ENCODE measurements around the gene DCANP1. TPM values are rescaled to one million over a fixed set of nuclear protein-coding genes. Genes with fewer than 3 reads are reported as not detected.

Gene DCANP1
- total and polyA plus RNA-seq, 2 of the 13 experiments (the other 11 are each of a cell fraction or from before 2014, with no cell fraction given): not detected

DNA sequence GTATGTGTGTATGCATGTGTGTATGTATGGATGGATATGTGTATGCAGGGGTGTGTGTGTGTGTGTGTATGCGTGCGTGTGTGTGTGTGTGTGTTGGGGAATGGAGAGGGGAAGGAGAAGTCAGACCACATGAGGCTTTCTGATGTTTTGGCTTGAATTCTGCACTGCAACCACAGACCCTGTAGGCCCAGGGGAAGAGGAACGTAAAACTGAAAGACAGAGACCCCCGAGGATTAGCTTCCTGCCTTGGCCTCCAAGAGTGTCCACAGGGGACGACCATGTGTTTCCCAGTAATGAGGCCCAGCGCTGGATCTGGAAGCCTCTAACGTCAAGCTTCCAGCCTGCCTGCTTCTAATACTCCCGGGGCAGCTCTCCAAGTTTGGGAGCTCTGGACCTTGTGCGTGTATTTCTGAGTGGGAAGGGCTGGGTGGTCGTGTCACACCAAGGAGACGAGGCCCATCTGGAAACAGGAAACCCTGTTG is 5.8 kb downstream of the DCANP1 start:
- intact Hi-C loops (cut with micrococcal nuclease; ENCODE audit: unreplicated experiment) (no loop called here), in situ Hi-C loops (cut with HindIII; ENCODE audit: extremely low pct_ligation_motif_present, low pct_unique_long_range_greater_than_20kb) (no loop called here)
- Histone ChIP-seq H3K9me3 (ENCODE audit: low read length) (no peaks in the 10 kb centered on the region), H3K27me3 (ENCODE audit: control insufficient read depth in 1 of 2, insufficient read depth in 2 of 2, low read length in 2 of 2) (peaks cover 3 to 64% of the 10 kb centered on the region in 2 experiments; a peak in 4 of 5 replicates), H3K9ac (ENCODE audit: insufficient read depth, low read depth, low read length) (no peak overlapping the region), H3K79me2 (ENCODE audit: insufficient read depth, low read length) (no peaks in the 10 kb centered on the region), H3K27ac (ENCODE audit: extremely low read length, insufficient read depth, low read length) (no peak overlapping the region), H3K4me2 (ENCODE audit: low read depth, low read length) (no peak overlapping the region), H4K20me1 (ENCODE audit: insufficient read depth, low read length) (no peaks in the 10 kb centered on the region), H2AFZ (ENCODE audit: low read length) (no peak overlapping the region), H3K4me1 (ENCODE audit: insufficient read depth, low read length) (peaks cover 19% of the 10 kb centered on the region), H3K36me3 (replicated peaks in 1 of 2; ENCODE audit: control insufficient read depth in 1 of 2, insufficient read depth in 2 of 2, low read length in 2 of 2) (no peaks in the 10 kb centered on the region), H3K4me3 (replicated peaks in 1 of 3; ENCODE audit: insufficient read depth in 1 of 3, low read depth in 2 of 3, low read length in 3 of 3) (no peak overlapping the region)
- DNase-seq (ENCODE audit: low spot score) (no peak), ATAC-seq (no peak), FAIRE-seq (no peak)
- BruUV-seq (replicated peaks): no TSS peak
- TF ChIP-seq ZBTB3 (CRISPR knock-in tag; IDR thresholded peaks at IDR 0.05; ENCODE audit: borderline replicate concordance, low read depth) (no peak), CREB1 (IDR thresholded peaks at IDR 0.05) (no peak), CREB1 (CRISPR knock-in tag; IDR thresholded peaks at IDR 0.05) (no peak), FOXK2 (IDR thresholded peaks at IDR 0.05) (no peak), ESRRA (CRISPR knock-in tag; IDR thresholded peaks at IDR 0.05; ENCODE audit: low read depth) (no peak), ZBTB8A (CRISPR knock-in tag; IDR thresholded peaks at IDR 0.05; ENCODE audit: borderline replicate concordance, low read depth) (no peak), SRSF9 (IDR thresholded peaks at IDR 0.05; ENCODE audit: borderline replicate concordance, insufficient read depth, low read depth, low read length, poor library complexity, severe bottlenecking) (no peak), RFX1 (IDR thresholded peaks at IDR 0.05) (no peak), ZNF761 (CRISPR knock-in tag; conservative IDR thresholded peaks at IDR 0.05) (no peak), ZNF709 (CRISPR knock-in tag; IDR thresholded peaks at IDR 0.05) (no peak), NFATC3 (CRISPR knock-in tag; IDR thresholded peaks at IDR 0.05) (no peak), SNAPC2 (CRISPR knock-in tag; IDR thresholded peaks at IDR 0.05) (no peak), ZNF7 (CRISPR knock-in tag; IDR thresholded peaks at IDR 0.05) (no peak), REXO4 (CRISPR knock-in tag; IDR thresholded peaks at IDR 0.05; ENCODE audit: borderline replicate concordance) (no peak), KLF16 (CRISPR knock-in tag; IDR thresholded peaks at IDR 0.05) (no peak)
- TF ChIP-seq, protein P1, sequence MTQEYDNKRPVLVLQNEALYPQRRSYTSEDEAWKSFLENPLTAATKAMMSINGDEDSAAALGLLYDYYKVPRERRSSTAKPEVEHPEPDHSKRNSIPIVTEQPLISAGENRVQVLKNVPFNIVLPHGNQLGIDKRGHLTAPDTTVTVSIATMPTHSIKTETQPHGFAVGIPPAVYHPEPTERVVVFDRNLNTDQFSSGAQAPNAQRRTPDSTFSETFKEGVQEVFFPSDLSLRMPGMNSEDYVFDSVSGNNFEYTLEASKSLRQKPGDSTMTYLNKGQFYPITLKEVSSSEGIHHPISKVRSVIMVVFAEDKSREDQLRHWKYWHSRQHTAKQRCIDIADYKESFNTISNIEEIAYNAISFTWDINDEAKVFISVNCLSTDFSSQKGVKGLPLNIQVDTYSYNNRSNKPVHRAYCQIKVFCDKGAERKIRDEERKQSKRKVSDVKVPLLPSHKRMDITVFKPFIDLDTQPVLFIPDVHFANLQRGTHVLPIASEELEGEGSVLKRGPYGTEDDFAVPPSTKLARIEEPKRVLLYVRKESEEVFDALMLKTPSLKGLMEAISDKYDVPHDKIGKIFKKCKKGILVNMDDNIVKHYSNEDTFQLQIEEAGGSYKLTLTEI (CRISPR knock-in tag; conservative IDR thresholded peaks at IDR 0.05): no peak
- TF ChIP-seq, protein P2, sequence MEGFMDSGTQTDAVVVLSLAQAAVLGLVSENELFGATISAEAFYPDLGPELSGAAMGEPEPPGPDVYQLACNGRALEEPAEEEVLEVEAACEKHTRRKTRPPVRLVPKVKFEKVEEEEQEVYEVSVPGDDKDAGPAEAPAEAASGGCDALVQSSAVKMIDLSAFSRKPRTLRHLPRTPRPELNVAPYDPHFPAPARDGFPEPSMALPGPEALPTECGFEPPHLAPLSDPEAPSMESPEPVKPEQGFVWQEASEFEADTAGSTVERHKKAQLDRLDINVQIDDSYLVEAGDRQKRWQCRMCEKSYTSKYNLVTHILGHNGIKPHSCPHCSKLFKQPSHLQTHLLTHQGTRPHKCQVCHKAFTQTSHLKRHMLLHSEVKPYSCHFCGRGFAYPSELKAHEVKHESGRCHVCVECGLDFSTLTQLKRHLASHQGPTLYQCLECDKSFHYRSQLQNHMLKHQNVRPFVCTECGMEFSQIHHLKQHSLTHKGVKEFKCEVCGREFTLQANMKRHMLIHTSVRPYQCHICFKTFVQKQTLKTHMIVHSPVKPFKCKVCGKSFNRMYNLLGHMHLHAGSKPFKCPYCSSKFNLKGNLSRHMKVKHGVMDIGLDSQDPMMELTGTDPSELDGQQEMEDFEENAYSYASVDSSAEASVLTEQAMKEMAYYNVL (CRISPR knock-in tag; IDR thresholded peaks at IDR 0.05; ENCODE audit: borderline replicate concordance): no peak
- TF ChIP-seq, protein P3, sequence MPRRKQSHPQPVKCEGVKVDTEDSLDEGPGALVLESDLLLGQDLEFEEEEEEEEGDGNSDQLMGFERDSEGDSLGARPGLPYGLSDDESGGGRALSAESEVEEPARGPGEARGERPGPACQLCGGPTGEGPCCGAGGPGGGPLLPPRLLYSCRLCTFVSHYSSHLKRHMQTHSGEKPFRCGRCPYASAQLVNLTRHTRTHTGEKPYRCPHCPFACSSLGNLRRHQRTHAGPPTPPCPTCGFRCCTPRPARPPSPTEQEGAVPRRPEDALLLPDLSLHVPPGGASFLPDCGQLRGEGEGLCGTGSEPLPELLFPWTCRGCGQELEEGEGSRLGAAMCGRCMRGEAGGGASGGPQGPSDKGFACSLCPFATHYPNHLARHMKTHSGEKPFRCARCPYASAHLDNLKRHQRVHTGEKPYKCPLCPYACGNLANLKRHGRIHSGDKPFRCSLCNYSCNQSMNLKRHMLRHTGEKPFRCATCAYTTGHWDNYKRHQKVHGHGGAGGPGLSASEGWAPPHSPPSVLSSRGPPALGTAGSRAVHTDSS (CRISPR knock-in tag; conservative IDR thresholded peaks at IDR 0.05): no peak
- ChIA-PET CTCF (ENCODE audit: low intra/inter-chr PET ratio, low total read pairs) (no interaction called here), POLR2A (no interaction called here)
- WGBS (ENCODE audit: low lambda C conversion rate): 20% methylated on average over 9 of the region's 11 CpGs

Data from HepG2 (cell line).